Neural cell (in vitro differentiated cells): ENCODE data around the gene INTS11. TPM values are rescaled to one million over a fixed set of nuclear protein-coding genes. Genes with fewer than 3 reads are reported as not detected.

ENCODE experiments used
- H2AFZ ChIP-seq: fragments of 200-600, 300-800 bp; sonication (generic), shearing (Covaris generic); 2 replicates; pipeline ENCODE4 v1.6.0; 2014; ENCODE audit warnings: low read depth, mild to moderate bottlenecking, antibody characterized with exemption, low read length, moderate library complexity
- H3F3A ChIP-seq: fragments of 200-600 bp; shearing (Covaris generic); 2 replicates; pipeline ENCODE4 v1.6.1; 2016; ENCODE audit warnings: mild to moderate bottlenecking, moderate library complexity, mixed read lengths, antibody characterized with exemption, low read length; ENCODE audit not compliant: insufficient read depth, poor library complexity, severe bottlenecking
- H3K27ac ChIP-seq: fragments of 200-600, 300-800 bp; sonication (generic), shearing (Covaris generic); 2 replicates; pipeline ENCODE4 v1.5.1; 2014; ENCODE audit warnings: mild to moderate bottlenecking, low read length, moderate library complexity
- H3K27me3 ChIP-seq: fragments of 300-800, 200-600 bp; sonication (generic), shearing (Covaris generic); 2 replicates; pipeline ENCODE4 v1.6.0; 2014; ENCODE audit warnings: mild to moderate bottlenecking, low read depth, low read length, moderate library complexity; ENCODE audit not compliant: insufficient read depth
- H3K36me3 ChIP-seq: fragments of 300-800, 200-600 bp; sonication (generic), shearing (Covaris generic); 2 replicates; pipeline ENCODE4 v1.5.1; 2014; ENCODE audit warnings: mild to moderate bottlenecking, antibody characterized with exemption, low read length, moderate library complexity; ENCODE audit not compliant: insufficient read depth
- H3K4me2 ChIP-seq: fragments of 300-800, 200-600 bp; sonication (generic), shearing (Covaris generic); 2 replicates; pipeline ENCODE4 v1.6.0; 2014; ENCODE audit warnings: mild to moderate bottlenecking, low read length
- H3K4me3 ChIP-seq: fragments of 300-800, 200-600 bp; sonication (generic), shearing (Covaris generic); 2 replicates; pipeline ENCODE4 v1.5.1; 2014; ENCODE audit warnings: mild to moderate bottlenecking, low read length, moderate library complexity
- H3K79me2 ChIP-seq: fragments of 200-600 bp; shearing (Covaris generic); replicated peaks from 2 replicates; pipeline ENCODE4 v1.6.0; 2014; ENCODE audit warnings: mild to moderate bottlenecking, low read length, moderate library complexity; ENCODE audit not compliant: insufficient read depth
- H3K9ac ChIP-seq: fragments of 300-800, 200-600 bp; sonication (generic), shearing (Covaris generic); 2 replicates; pipeline ENCODE4 v1.6.1; 2016; ENCODE audit warnings: mild to moderate bottlenecking, low read length, mixed read lengths
- H3K9me2 ChIP-seq: fragments of 200-600 bp; shearing (Covaris generic); 2 replicates; pipeline ENCODE4 v1.6.1; 2016; ENCODE audit warnings: mild to moderate bottlenecking, low read length, mixed read lengths; ENCODE audit not compliant: insufficient read depth
- H3K9me3 ChIP-seq: fragments of 200-600, 300-800 bp; sonication (generic), shearing (Covaris generic); 2 replicates; pipeline ENCODE4 v1.6.1; 2016; ENCODE audit warnings: mild to moderate bottlenecking, mixed run types, low read length, moderate library complexity, mixed read lengths
- H4K20me1 ChIP-seq: fragments of 200-600 bp; shearing (Covaris generic); 2 replicates; pipeline ENCODE4 v1.6.1; 2016; ENCODE audit warnings: mild to moderate bottlenecking, mixed run types; ENCODE audit not compliant: insufficient read depth
- CTCF ChIP-seq: fragments of 450-650 bp; IDR thresholded peaks from 2 replicates; pipeline ENCODE4 v1.5.1; 2014; ENCODE audit warnings: antibody characterized with exemption, mild to moderate bottlenecking, moderate library complexity; ENCODE audit not compliant: poor library complexity, severe bottlenecking
- EP300 ChIP-seq: fragments of 450-650 bp; conservative IDR thresholded peaks from 2 replicates; pipeline ENCODE4 v1.6.1; 2014; ENCODE audit warnings: antibody characterized with exemption, mild to moderate bottlenecking, moderate library complexity; ENCODE audit not compliant: poor library complexity, severe bottlenecking
- EZH2 ChIP-seq: fragments of 200-600, 300-800 bp; shearing (Covaris generic), sonication (generic); IDR thresholded peaks from 2 replicates; pipeline ENCODE4 v1.6.1; 2014; ENCODE audit warnings: antibody characterized with exemption, low read length, borderline replicate concordance, mild to moderate bottlenecking; ENCODE audit not compliant: insufficient read depth, poor library complexity, severe bottlenecking
- MXI1 ChIP-seq: fragments of 450-650 bp; conservative IDR thresholded peaks from 2 replicates; pipeline ENCODE4 v1.6.1; 2014; ENCODE audit warnings: antibody characterized with exemption, mild to moderate bottlenecking; ENCODE audit not compliant: poor library complexity, severe bottlenecking
- POLR2AphosphoS5 ChIP-seq: IDR thresholded peaks from 2 replicates; pipeline ENCODE4 v1.6.1; 2012
- RAD21 ChIP-seq: fragments of 450-650 bp; conservative IDR thresholded peaks from 2 replicates; pipeline ENCODE4 v1.6.1; 2014; ENCODE audit warnings: antibody characterized with exemption, mild to moderate bottlenecking, moderate library complexity
- SMC3 ChIP-seq: fragments of 450-650 bp; conservative IDR thresholded peaks from 2 replicates; pipeline ENCODE4 v1.6.1; 2014; ENCODE audit warnings: antibody characterized with exemption, mild to moderate bottlenecking, moderate library complexity; ENCODE audit not compliant: poor library complexity
- TAF1 ChIP-seq: IDR thresholded peaks from 2 replicates; pipeline ENCODE4 v1.6.1; 2012; ENCODE audit warnings: low read depth
- polyA plus RNA-seq: library from polyadenylated mRNA; depleted of rRNA; stranded (reverse); fragments of >200 nt; gene quantifications from 2 replicates; pipeline ENCODE4 v1.2.3, GENCODE V29; 2014
- TF ChIP-seq, protein P1 (sequence below): IDR thresholded peaks from 2 replicates; pipeline ENCODE4 v1.6.1; 2012; ENCODE audit warnings: borderline replicate concordance

INTS11 gene
- polyA plus RNA-seq, 1 donor from 2014 or later: 131 TPM

DNA sequence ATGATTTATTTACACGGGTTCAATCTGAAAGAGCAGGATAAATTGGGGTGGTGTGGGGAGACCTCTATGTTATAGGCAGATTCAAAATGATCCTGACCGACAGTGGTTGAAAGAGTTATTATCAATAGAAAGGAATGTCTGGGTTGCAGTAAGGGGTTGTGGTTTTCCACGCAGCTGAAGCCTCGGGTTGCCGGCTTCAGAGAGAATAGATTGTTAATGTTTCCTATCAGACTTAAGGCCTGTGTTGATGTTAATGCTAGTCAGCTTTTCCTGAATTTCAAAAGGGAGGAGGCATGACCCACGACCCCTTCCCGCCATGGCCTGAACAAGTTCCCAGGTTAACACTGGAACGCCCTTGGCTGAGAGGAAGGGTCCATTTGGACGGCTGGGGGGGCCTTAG is 48.6 kb downstream of the INTS11 start:
- peaks cover 25% of the 10 kb centered on the region for H3K79me2 ChIP-seq
- no peaks in the 10 kb centered on the region for H3K9me2 ChIP-seq
- H3F3A ChIP-seq: no peaks in the 10 kb centered on the region
- no peak overlapping the region for H3K4me3 ChIP-seq
- TF ChIP-seq, protein P1, sequence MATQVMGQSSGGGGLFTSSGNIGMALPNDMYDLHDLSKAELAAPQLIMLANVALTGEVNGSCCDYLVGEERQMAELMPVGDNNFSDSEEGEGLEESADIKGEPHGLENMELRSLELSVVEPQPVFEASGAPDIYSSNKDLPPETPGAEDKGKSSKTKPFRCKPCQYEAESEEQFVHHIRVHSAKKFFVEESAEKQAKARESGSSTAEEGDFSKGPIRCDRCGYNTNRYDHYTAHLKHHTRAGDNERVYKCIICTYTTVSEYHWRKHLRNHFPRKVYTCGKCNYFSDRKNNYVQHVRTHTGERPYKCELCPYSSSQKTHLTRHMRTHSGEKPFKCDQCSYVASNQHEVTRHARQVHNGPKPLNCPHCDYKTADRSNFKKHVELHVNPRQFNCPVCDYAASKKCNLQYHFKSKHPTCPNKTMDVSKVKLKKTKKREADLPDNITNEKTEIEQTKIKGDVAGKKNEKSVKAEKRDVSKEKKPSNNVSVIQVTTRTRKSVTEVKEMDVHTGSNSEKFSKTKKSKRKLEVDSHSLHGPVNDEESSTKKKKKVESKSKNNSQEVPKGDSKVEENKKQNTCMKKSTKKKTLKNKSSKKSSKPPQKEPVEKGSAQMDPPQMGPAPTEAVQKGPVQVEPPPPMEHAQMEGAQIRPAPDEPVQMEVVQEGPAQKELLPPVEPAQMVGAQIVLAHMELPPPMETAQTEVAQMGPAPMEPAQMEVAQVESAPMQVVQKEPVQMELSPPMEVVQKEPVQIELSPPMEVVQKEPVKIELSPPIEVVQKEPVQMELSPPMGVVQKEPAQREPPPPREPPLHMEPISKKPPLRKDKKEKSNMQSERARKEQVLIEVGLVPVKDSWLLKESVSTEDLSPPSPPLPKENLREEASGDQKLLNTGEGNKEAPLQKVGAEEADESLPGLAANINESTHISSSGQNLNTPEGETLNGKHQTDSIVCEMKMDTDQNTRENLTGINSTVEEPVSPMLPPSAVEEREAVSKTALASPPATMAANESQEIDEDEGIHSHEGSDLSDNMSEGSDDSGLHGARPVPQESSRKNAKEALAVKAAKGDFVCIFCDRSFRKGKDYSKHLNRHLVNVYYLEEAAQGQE: no peak
- TF ChIP-seq CTCF (no peak), EZH2 (no peak), POLR2AphosphoS5 (no peak), SMC3 (no peak), RAD21 (no peak), EP300 (no peak), TAF1 (no peak), MXI1 (no peak)
- H3K27me3 ChIP-seq: no peaks in the 10 kb centered on the region
- H2AFZ ChIP-seq: no peak overlapping the region
- no peak overlapping the region for H3K27ac ChIP-seq
- H4K20me1 ChIP-seq: no peaks in the 10 kb centered on the region
- H3K9ac ChIP-seq: no peak overlapping the region
- no peak overlapping the region for H3K4me2 ChIP-seq
- no peaks in the 10 kb centered on the region for H3K9me3 ChIP-seq
- no peaks in the 10 kb centered on the region for H3K36me3 ChIP-seq

GRCh38 chr1:1274931-1275431 is 49.5 kb downstream of the INTS11 start:
- H3K4me2 ChIP-seq: no peak overlapping the region

More at GRCh38 chr1:1274931-1275431, 49.5 kb downstream of the INTS11 start:
- H3K27me3 ChIP-seq: no peaks in the 10 kb centered on the region
- no peaks in the 10 kb centered on the region for H3K9me2 ChIP-seq
- no peak overlapping the region for H2AFZ ChIP-seq
- H3K9me3 ChIP-seq: no peaks in the 10 kb centered on the region
- no peaks in the 10 kb centered on the region for H3K36me3 ChIP-seq
- H4K20me1 ChIP-seq: no peaks in the 10 kb centered on the region
- no peak overlapping the region for H3K27ac ChIP-seq
- peaks cover 33% of the 10 kb centered on the region for H3K79me2 ChIP-seq
- TF ChIP-seq RAD21 (no peak), TAF1 (no peak), EZH2 (no peak)
- peak overlapping the region; percentile 88 for H3K9ac ChIP-seq
- no peaks in the 10 kb centered on the region for H3F3A ChIP-seq
- peak overlapping the region; percentile 95 for H3K4me3 ChIP-seq
